GM12864 (cell line): ENCODE data around the gene LRRC72.

Experiments used
- DNase-seq: peaks from one replicate; pipeline ENCODE4 v3.0.0-alpha.2; 2011; ENCODE audit warnings: low read depth
- H3K4me3 ChIP-seq: 2 replicates; pipeline ENCODE4 v1.5.1; 2011; ENCODE audit warnings: mild to moderate bottlenecking, low read depth, low read length, control low read depth
- TF ChIP-seq, protein P1 (sequence below): IDR thresholded peaks from 2 replicates; pipeline ENCODE4 v1.5.1; 2011; ENCODE audit warnings: low read depth, mild to moderate bottlenecking, moderate library complexity, low read length, control low read depth, inconsistent platforms; ENCODE audit errors: missing control alignments

The LRRC72 gene

DNA sequence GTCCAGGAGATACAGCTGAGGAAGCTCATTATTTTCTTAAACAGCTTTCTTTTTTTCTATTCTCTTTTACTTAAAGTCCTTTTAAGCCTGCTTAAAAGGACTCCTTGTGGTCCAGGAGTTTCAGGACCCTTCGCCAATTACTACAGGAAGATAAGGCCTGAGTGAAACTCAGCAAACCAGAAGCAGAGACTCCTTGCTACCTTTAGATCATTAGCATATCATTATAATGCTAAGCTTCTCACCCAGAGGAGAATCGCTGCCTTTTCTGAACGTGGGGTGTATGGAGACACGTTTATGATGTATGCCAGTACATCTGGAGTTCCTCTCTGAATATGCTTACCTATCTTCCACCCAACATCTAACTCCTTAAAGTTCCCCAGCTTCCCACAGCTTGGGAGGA, 71.4 kb downstream of the LRRC72 start:
- DNase-seq, result no peak
- TF ChIP-seq, protein P1, sequence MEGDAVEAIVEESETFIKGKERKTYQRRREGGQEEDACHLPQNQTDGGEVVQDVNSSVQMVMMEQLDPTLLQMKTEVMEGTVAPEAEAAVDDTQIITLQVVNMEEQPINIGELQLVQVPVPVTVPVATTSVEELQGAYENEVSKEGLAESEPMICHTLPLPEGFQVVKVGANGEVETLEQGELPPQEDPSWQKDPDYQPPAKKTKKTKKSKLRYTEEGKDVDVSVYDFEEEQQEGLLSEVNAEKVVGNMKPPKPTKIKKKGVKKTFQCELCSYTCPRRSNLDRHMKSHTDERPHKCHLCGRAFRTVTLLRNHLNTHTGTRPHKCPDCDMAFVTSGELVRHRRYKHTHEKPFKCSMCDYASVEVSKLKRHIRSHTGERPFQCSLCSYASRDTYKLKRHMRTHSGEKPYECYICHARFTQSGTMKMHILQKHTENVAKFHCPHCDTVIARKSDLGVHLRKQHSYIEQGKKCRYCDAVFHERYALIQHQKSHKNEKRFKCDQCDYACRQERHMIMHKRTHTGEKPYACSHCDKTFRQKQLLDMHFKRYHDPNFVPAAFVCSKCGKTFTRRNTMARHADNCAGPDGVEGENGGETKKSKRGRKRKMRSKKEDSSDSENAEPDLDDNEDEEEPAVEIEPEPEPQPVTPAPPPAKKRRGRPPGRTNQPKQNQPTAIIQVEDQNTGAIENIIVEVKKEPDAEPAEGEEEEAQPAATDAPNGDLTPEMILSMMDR, result no peak
- H3K4me3 ChIP-seq, result no peak overlapping the region

DNA sequence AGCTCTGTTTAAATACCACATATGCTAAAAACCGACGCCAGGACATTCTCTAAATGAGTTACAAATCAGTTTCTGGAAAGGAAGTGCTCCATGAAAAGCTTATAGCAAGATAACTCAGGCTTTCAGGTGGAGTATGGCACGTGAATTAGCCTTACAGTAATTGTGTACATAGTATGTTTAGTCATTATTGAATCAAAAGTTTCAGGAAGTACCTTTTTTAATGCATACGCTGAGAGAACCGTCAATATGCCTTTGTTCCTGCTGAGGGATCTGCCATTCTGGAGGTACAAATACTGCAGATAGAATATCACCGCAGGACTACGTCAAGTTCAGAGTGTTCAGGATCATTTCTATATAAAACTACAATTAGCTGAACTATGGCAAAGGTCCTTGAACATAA, 73.2 kb downstream of the LRRC72 start:
- DNase-seq, result no peak
- TF ChIP-seq, protein P1, result no peak
- no peak overlapping the region for H3K4me3 ChIP-seq

DNA sequence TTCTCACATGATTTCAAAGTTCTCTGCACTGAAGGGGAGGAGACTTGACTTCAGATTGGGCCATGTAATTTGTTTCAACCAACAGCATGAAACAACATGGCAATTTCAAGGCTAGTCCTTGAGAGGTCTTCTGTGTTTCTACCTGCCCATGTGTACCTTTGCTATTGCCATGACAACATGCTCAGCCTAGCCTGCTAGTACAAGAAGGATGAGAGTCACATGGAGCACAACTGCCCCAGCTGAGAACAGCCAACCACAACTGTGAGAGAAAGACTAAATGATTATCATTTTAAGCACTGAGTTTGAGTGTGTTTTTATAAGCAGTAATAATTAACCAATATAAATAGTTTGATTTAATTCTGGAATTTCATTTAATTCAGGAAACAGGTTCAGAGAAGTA, 77.0 kb downstream of the LRRC72 start:
- TF ChIP-seq, protein P1, result no peak
- no peak for DNase-seq
- H3K4me3 ChIP-seq, result no peak overlapping the region

DNA sequence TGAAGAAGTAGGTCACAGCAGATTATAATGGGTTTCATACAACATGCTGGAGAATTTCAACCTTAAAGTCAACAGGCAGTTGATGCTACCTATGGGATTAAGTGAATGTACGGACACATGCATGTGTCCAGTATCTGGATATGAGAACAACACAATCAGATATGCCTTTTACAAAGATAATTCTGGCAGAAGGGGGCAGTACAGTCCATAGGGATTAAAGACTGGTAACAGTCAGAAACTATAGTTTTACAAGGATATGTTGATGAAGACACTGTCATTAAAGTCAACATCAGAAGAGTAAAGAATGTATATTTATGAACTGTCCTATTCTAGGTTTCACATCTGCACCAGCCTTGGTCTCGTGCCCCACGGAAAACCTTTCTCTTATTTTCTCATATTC, 77.4 kb downstream of the LRRC72 start:
- DNase-seq, result no peak
- TF ChIP-seq, protein P1, result no peak
- H3K4me3 ChIP-seq, result no peak overlapping the region

DNA sequence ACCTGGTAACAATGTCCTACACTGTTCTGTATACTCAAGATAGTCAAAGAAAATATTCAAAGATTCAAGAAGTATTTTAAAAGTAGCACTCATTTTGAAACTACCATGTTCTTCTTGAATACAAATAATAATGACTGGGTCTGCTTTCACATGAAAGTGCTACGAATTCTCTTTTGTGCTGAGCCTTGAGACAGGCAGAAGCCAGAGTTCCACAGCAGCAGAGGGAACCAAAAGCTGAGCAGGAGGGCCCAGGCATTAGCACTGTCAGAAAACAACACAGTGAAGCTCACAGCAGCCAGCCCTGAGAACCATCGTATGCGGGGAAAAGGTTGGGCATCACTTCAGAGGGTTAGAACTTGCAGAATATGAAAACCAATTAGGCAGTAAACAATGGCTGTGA, 80.1 kb downstream of the LRRC72 start:
- DNase-seq, result no peak

DNA sequence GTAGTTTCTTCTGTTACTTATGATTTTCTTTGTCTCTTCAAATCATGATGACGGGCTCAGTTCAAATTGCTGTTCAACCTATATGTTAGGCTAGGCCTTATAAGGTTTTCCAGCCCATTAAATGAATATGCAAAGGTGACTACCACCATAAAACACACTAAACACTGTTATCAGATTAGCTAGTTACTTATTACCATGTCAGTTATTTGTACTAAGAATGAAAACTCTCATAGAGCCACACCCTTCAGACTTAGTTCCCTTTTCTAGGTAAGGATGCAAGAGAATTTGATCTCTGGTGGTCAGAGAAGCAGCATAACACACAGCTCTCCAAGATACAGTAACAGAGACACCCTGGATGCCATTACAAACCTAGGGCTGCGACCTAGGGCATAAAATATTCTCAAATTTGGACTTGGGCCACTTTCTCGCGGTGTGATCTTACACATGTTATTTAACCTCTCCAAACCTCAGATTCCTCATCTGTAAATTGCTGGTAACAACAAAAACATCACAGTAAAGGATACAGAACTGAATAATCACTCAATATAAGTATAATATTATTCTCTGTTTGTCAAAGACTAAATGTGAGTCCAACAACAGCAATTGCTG, 83.3 kb downstream of the LRRC72 start:
- TF ChIP-seq, protein P1, result no peak
- H3K4me3 ChIP-seq, result no peak overlapping the region
- no peak for DNase-seq

More for the DNA sequence above, 80.1 kb downstream of the LRRC72 start:
- TF ChIP-seq, protein P1, result no peak
- no peak overlapping the region for H3K4me3 ChIP-seq

DNA sequence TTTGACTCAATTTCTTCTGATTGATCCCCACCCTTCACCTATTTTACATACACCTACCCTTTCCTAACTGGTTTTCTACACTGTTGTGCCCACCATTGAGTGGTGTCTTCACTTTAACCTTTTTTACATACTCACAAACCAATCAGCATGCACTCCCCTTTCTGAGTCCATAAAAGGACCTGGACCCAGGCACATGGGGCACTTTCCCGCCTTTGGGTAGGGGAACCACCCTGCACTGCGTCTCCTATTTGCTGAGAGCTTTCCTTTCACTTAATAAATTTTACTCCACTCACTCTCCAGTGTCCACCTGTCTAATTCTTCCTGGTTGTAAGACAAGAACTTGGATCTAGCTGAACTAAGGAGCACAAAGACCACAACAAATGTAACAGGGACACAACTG, 85.1 kb downstream of the LRRC72 start:
- TF ChIP-seq, protein P1, result no peak
- H3K4me3 ChIP-seq, result no peak overlapping the region
- DNase-seq, result no peak
